HG02642 (cell line): ENCODE measurements around the gene BTG1.

Experiments
- ATAC-seq: cut with Tn5 transposase; IDR thresholded peaks from one replicate; pipeline ENCODE4 v1.9.1; 2021; ENCODE audit warnings: mild to moderate bottlenecking; ENCODE audit not compliant: unreplicated experiment, poor library complexity

Gene BTG1

GRCh38 chr12:92134638-92135274, 10.9 kb downstream of the BTG1 start:
- ATAC-seq = no peak

- ATAC-seq = peak; percentile 31
These were observed 11.6 kb downstream of the BTG1 start for GRCh38 chr12:92133795-92134637.

GRCh38 chr12:92133171-92133570, 12.5 kb downstream of the BTG1 start:
- ATAC-seq = no peak

GRCh38 chr12:92132288-92132687, 13.4 kb downstream of the BTG1 start:
- no peak for ATAC-seq

GRCh38 chr12:92130999-92131398, 14.6 kb downstream of the BTG1 start:
- no peak for ATAC-seq

- no peak for ATAC-seq
These were observed 16.0 kb downstream of the BTG1 start for GRCh38 chr12:92129609-92130008.

- ATAC-seq = no peak
These were observed 17.0 kb downstream of the BTG1 start for GRCh38 chr12:92128612-92129011.

GRCh38 chr12:92124689-92125029, 21.0 kb downstream of the BTG1 start:
- no peak for ATAC-seq

GRCh38 chr12:92123780-92124688, 21.6 kb downstream of the BTG1 start:
- ATAC-seq = no peak

GRCh38 chr12:92122941-92123779, 22.5 kb downstream of the BTG1 start:
- no peak for ATAC-seq

- no peak for ATAC-seq
These were observed 23.8 kb downstream of the BTG1 start for GRCh38 chr12:92121826-92122225.

- ATAC-seq = no peak
These were observed 26.7 kb downstream of the BTG1 start for GRCh38 chr12:92118826-92119536.

- ATAC-seq = no peak
These were observed 30.8 kb downstream of the BTG1 start for GRCh38 chr12:92114834-92115233.

GRCh38 chr12:92111256-92111655, 34.4 kb downstream of the BTG1 start:
- ATAC-seq = no peak

GRCh38 chr12:92110083-92110640, 35.5 kb downstream of the BTG1 start:
- no peak for ATAC-seq

GRCh38 chr12:92109613-92110012, 36.0 kb downstream of the BTG1 start:
- no peak for ATAC-seq

GRCh38 chr12:92108651-92109050, 37.0 kb downstream of the BTG1 start:
- no peak for ATAC-seq

GRCh38 chr12:92107621-92108131, 38.0 kb downstream of the BTG1 start:
- no peak for ATAC-seq

GRCh38 chr12:92107094-92107493, 38.6 kb downstream of the BTG1 start:
- no peak for ATAC-seq
